ENCODE results near the gene ZNF22. TPM values are rescaled to one million over a fixed set of nuclear protein-coding genes. Genes with fewer than 3 reads are reported as not detected.
A peak's percentile ranks its signal among the peaks of the same experiment; 100 is the strongest.

The ZNF22 gene
- total RNA-seq, 2 donors from 2014 or later = 19.3 to 20.5 TPM

- Histone ChIP-seq H3K36me3 (peaks cover 57% of the 10 kb centered on the region), H3K9me3 (no peaks in the 10 kb centered on the region)
These were observed 20.2 kb upstream of the ZNF22 start for GRCh38 chr10:44980309-44981171.

GRCh38 chr10:44981172-44982113 lies 19.3 kb upstream of the ZNF22 start:
- H3K27me3 ChIP-seq = no peaks in the 10 kb centered on the region
- peaks cover 0 to 100% of the 10 kb centered on the region in 2 donors for H3K4me1 ChIP-seq
- H3K27ac ChIP-seq = peak overlapping the region; percentile 91 to 96
- DNase-seq (ENCODE audit: low spot score) = no peak
- no peak overlapping the region for H3K4me3 ChIP-seq
- no peaks in the 10 kb centered on the region for H3K9me3 ChIP-seq
- no peak for TF ChIP-seq CTCF (IDR thresholded peaks at IDR 0.05)
- H3K36me3 ChIP-seq = peaks cover 58% of the 10 kb centered on the region

More at GRCh38 chr10:44980309-44981171, 20.2 kb upstream of the ZNF22 start:
- no peak for DNase-seq (ENCODE audit: low spot score)
- peaks cover 0 to 100% of the 10 kb centered on the region in 2 donors for H3K4me1 ChIP-seq
- H3K27ac ChIP-seq = peak overlapping the region; percentile 91 to 96
- H3K4me3 ChIP-seq = no peak overlapping the region
- TF ChIP-seq CTCF (IDR thresholded peaks at IDR 0.05) = no peak
- H3K27me3 ChIP-seq = no peaks in the 10 kb centered on the region

GRCh38 chr10:44982114-44982460 lies 18.6 kb upstream of the ZNF22 start:
- no peaks in the 10 kb centered on the region for H3K9me3 ChIP-seq
- peaks cover 58% of the 10 kb centered on the region for H3K36me3 ChIP-seq
- DNase-seq (ENCODE audit: low spot score) = no peak
- no peaks in the 10 kb centered on the region for H3K27me3 ChIP-seq
- TF ChIP-seq CTCF (IDR thresholded peaks at IDR 0.05) = no peak
- H3K4me3 ChIP-seq = no peak overlapping the region
- peaks cover 0 to 95% of the 10 kb centered on the region in 2 donors for H3K4me1 ChIP-seq
- peak overlapping the region; percentile 91 to 96 for H3K27ac ChIP-seq

GRCh38 chr10:44982496-44982895 lies 18.2 kb upstream of the ZNF22 start:
- Histone ChIP-seq H3K4me3 (no peak overlapping the region), H3K27me3 (no peaks in the 10 kb centered on the region), H3K27ac (peak overlapping the region; percentile 91 to 96), H3K9me3 (no peaks in the 10 kb centered on the region), H3K4me1 (peaks cover 0 to 91% of the 10 kb centered on the region in 2 donors), H3K36me3 (peaks cover 58% of the 10 kb centered on the region)
- no peak for TF ChIP-seq CTCF (IDR thresholded peaks at IDR 0.05)
- no peak for DNase-seq (ENCODE audit: low spot score)

GRCh38 chr10:44983066-44983894 lies 17.4 kb upstream of the ZNF22 start:
- Histone ChIP-seq H3K4me1 (peaks cover 0 to 83% of the 10 kb centered on the region in 2 donors), H3K9me3 (no peaks in the 10 kb centered on the region), H3K36me3 (peaks cover 57% of the 10 kb centered on the region), H3K4me3 (no peak overlapping the region), H3K27me3 (no peaks in the 10 kb centered on the region), H3K27ac (peak overlapping the region; percentile 91 to 96)
- peak; percentile 58 for DNase-seq (ENCODE audit: low spot score)
- no peak for TF ChIP-seq CTCF (IDR thresholded peaks at IDR 0.05)
